HG02884 (cell line): ENCODE data around the gene HIVEP3.

Source experiments
- ATAC-seq: cut with Tn5 transposase; IDR thresholded peaks from one replicate; pipeline ENCODE4 v1.9.1; 2021; ENCODE audit warnings: mild to moderate bottlenecking, moderate library complexity; ENCODE audit not compliant: unreplicated experiment

The HIVEP3 gene

DNA sequence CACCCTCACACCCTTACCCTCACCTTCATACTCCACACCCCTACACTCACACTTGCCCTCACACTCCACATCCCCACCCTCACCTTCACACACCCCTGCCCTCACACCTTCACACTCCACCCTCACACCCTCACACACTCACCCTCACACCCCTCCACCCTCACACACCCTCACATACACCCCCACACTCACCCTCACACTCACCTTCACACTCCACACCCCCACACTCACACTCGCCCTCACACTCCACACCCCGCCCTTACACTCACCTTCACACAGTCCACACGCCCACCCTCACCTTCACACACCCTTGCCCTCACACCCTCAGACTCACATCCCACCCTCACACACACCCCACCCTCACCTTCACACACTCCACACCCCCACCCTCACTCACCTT lies 390.6 kb downstream of the HIVEP3 start:
- no peak for ATAC-seq

DNA sequence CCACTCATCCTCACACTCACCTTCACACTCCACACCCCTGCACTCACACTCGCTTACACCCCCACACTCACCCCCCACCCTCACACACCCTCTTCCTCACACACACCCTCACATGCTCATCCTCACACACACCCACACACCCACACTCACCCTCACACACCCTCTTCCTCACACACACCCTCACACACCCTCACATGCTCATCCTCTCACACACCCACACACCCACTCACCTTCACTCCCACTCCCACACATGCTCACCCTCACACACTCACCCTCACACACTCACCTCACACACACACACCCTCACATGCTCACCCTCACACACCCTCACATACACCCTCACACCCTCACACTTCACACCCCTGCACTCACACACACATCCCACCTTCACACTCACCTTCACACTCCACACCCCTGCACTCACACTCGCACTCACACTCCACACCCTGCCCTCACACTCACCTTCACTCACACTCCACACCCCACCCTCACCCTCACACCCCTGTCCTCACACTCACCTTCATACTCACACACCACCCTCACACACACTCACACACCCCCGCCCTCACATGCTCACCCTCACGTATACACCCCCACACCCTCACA lies 391.7 kb downstream of the HIVEP3 start:
- no peak for ATAC-seq

DNA sequence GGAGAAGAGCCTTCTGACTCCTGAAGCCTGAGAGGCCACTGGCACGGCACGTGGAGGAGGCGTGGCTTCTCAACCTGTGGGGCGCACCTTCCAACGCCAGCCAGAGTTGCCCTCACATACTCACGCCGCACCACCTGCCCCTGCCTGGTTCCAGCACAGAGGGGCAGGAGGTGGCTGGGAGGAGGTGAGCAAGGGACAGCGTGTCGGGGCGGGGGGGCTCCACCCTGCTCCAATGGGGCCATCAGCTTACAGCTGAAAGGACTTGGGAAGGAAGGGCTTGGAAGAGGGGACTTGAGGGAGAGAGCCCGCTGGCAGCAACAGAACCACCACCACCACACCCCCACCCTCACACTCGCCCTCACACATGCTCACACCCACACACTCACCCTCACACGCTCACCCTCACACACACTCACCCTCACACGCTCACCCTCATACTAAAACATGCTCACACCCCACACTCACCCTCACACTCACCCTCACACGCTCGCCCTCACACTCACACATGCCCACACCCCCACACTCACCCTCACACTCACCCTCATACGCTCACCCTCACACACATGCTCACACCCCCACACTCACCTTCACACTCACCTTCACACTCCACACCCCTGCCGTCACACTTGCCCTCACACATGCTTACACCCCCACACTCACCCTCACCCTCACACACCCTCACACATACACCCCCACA lies 392.7 kb downstream of the HIVEP3 start:
- ATAC-seq: no peak

DNA sequence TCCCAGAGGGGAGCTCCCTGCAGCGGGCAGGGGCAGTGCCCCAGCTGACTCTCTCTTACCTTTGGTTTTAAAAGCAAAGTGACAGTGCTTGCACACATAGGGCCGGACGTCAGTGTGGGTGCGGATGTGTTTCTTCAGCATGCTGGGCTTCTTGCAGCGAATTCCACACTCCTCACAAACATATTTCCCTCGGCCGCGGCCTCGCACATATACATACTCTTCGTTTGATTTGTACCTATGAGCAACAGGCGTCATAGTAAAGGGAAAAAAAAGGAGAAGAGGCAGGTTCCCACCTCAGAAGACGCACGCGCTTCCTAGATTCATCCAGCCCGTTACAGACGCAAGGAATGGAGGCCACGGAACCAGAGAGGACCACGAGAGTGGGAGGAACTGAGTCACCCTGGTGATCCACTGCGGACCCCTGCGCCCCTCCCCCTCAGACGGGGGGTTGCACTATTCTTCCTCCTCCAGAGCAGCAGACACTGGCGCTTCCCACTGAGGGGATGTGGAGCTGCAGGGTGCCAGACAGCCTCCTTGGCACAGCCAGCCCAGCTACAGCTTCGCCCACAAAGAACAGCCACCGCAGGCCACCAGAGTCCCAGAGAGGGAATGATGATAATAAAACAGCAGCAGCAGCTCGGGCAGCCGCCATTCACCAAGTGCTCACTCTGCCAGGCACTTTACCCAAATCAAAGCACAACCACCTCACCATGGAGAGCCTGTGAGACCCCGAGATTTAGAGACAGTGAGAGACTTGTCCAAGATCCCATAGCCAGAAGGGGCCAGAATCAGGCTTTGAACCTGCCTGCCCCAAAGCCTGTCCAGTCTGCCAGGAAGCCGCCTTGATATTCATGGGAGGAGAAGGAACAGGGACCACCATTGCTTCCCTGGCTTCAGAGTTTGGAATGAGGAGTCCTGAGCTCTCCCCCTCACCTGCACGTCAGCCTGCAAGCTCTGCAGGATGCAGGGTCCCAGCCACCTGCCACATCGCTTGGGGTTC lies 393.7 kb downstream of the HIVEP3 start:
- ATAC-seq: no peak

DNA sequence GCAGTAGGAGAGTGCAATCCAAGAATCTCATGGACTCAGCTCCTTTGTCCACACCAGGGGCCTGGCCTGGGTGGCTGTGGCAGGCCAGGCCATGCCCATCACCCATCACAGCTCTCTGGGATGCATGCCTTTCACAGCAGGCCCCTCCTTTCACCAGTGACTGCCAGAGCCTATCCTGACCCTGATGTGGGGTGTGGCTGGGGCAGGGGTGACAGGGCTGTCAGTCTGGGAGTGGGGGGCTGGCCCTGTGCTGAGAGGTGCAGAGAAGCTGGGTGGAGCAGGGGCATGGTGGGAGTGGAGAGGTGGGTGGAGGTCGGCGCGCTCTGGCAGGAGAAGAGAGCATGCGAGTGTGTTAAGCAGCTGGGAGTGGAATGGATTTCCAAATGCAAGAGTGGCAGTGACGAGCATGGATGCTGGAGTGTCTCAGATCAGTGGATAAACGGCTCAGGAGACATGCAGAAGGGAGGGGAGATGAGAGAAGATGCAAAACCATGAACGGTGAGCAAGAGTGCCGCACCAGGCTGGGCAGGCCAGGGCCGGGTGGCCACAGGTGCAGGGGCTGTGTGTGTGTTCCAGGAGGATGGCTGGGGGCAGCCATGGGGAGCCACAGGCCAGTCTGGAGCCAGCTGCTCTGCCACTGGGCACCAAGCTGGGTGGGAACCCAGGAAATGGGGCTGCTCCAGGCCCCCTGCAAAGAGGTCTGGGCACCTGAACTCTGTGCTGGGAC lies 394.6 kb downstream of the HIVEP3 start:
- ATAC-seq: no peak

DNA sequence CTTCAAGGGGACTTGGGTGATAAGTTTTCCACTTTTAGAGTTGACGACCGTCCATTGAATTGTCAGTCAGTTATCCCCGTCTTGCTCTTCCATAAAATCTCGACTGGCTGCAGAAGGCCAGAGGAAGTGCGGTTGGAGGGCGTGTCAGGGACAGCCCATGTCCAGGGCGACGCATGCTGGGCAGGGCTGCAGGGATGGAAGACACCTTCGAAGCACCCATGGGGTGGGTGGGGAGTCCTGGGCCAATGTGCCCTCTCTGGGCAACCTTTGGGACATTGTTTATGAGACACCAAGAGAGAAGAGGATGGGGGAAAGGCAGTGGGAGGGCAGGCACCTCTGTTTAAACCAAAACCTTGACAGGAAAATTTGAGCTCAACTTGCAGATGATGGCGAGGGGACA lies 395.7 kb downstream of the HIVEP3 start:
- ATAC-seq: no peak

DNA sequence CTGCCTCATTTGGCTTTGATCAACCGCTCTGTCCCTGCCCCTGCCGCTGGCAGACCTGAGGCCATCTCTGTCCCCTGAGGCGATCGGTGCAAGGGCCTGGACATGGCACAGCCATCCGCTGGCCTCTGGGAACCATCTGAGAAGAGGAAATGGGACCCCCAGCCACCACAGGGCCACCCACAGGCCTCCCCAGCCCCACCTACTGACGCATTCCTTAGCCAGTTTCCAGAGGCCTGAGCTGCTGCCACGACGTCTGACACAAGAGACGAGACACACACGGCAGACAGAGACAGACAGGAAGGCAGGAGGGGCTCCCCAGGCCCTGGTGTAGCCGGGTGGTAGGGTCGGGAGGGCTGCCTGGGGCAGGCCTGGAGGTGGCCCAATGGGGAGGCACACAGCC lies 397.0 kb downstream of the HIVEP3 start:
- no peak for ATAC-seq

DNA sequence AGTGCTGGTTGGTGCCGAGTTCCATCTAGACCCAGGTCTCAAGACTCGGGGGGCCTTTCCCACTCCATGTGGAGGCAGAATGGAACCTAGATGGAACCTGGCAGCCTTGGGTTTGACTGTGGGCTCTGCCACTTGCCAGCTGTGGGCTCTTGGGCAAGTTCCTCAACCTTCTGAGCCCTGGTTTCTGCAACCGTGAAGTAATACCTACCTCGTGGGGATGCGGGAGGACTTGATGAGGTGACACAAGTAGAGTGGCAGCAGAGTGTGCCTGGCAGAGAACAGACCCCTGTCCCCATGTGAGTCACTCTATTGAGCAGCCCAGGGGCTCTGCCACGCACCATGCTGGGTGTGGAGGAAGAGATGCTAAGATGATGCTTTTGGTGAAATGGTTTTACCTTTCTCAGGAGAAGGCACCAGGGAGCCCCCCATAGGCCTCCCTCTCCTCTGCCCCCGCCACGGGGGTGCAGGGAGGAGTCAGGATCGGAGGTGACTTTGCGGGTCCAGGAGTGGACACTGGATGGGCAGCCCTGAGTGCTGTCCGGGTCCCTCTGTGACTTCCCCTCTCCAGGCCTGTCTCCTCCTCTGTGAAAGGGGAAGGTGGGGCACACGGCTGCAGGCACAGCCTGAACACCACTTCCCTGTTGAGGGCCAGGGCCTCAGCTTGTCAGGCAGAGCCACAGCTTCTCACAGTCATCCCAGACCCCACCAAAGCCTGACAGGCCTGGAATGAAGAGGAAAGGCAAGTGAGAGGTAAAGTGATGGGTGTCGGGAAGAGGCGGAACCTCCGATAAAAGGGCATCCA lies 397.6 kb downstream of the HIVEP3 start:
- no peak for ATAC-seq

DNA sequence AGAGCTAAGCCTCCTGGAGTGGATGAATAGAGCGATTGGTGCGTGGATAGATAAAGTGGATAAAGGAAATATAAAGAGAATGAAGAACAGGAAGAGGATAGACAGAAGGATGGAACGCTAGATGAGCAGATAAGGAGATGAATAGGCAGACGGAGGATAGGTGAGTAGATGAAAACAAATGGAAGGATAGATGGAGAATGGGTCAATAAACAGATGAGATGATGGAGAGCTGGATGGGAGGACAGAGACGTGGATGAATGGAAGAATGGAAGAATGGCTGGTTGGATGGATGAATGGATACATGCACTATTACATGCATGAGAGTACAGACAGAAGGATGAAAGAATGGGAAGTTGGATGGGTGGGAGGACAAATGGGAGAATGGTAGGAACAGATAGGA lies 399.1 kb downstream of the HIVEP3 start:
- no peak for ATAC-seq

DNA sequence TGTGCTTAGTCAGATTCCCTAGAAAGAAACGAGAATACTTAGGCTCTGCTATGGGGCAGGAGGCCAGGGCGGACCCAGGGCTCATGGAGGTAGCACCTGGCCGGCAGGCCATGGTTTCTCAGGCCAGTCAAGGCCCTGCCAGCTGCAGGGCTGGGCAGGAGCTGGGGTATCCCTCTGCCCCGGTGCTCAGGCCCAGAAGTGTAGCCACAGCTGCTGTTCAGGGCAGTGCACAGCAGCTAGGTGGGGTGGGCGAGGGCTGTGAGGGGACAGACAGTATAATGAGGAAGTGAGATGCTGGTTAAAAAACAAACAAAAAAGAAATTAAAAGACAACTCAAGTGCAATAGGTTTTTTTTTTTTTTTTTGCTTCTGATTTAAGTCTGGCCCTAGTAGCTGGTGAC lies 400.3 kb downstream of the HIVEP3 start:
- no peak for ATAC-seq

DNA sequence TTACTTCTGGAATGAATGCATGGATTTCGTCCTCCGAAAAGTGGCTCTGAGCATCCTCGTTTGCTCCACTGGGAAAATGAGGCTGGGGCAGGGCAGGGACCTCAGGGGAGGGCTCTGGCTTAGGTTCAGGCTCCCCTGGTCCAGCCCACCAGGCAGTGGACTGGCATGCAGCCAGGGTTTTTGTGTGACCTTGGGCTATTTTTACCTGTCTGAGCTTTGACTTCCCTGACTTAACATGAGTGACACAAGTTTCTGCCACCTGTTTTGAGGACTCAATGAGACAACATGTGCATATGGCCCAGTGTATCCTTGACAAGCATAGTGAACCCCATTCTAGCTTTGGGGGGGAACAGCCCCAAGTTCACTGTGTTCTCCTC lies 401.7 kb downstream of the HIVEP3 start:
- ATAC-seq: no peak

DNA sequence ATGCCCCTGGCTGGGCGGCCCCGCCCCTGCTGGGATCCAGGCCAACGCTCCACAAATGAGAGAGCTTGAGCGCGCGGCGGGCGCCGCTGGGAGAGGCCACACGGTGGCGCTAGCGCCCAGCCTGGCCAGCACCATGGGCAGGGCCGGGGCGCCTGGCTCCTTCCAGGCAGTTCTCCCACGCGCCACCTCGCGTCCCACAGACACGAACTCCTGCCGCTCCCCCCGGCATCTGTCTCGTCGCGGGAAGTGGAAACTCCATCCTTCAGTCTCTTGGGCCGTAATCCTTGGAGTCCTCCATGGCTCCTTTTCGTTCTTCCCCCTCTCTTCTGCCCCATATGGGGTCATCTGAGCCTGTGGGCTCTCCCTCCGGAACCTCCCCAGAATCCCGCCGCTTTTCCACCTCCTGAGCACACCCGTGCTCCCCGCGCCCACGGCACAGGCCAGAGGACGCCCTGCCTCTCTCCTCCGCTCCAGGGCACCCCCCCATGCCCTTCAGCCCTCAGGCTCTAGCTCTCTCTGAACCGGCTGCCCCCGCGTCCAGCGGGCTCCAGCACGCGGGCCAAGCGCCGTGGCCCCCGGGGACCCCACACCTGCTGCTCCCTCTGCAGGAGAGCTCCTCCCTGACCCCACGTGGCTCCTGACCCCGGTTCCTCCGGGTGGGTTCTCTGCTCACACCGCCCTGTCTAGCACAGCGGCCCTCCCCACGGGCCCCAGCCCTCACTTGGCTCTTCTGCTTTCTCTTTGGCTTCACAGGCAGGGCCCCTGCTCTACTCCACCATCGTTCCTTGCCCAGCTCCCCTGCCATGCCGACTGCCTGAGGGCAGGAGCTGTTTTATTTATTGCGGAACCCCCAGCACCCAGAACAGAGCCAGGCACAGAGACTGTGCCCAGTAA lies 402.3 kb downstream of the HIVEP3 start:
- no peak for ATAC-seq

DNA sequence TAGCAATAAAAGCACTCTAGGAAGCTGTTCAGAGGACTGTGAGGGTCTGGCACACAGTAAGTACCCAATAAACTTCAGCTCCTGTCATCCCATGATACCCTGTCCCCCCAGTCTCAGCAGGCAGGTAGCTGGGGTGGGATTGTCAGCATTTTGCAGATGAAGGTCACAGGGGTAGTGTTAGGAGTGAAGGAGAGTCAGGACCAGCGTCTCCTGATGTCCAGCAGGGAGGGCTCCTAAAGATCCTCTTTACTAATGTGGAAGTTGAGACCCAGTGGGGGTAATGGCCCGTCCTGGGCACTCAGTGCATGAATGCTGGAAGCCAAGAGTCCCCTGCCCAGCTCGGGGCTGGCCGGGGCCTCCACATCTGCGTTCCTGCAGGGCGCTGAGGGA lies 402.9 kb downstream of the HIVEP3 start:
- no peak for ATAC-seq

DNA sequence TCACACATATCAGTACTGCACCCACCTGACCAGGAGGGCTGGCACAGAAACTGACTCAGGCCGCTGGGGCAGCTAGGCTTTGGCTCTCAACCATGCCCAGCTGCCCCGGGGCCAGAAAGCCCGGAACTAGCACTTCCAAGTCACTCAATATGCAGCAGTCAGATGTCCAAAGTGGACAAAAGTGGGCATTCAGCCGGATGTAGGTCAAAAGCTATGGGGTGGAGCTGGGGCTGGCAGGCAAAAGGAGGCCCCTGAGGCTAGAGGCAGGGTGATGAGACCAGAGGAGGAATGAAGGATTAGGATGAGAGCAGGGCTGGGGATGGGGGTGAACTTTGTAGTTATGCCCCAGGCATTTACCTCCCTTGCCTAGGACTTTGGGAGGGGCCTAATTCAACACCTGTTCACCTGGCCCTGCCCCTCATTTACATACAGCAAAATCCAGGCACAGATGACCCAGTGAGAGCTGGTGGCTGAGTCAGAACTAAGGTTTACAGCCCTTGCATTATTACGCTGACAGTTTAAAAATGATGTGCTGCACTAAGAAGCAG lies 403.5 kb downstream of the HIVEP3 start:
- ATAC-seq: no peak

DNA sequence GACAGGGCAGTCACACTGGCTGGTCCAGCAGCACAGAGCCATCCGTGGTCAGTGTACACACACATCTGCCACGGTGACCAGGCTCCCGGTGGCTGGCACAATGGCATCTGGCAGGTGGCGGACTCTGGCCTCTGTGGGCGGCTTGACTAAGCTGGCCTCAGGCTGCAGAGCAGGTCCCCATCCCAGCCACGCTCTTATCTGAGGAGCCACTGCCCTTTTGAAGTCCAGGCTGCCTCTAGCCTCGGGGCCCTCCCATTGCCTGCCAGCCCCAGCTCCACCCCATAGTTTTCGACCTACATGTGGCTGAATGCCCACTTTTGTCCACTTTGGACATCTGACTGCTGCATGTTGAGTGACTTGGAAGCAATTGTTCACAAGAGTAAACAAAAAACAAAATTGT lies 404.3 kb downstream of the HIVEP3 start:
- ATAC-seq: no peak

DNA sequence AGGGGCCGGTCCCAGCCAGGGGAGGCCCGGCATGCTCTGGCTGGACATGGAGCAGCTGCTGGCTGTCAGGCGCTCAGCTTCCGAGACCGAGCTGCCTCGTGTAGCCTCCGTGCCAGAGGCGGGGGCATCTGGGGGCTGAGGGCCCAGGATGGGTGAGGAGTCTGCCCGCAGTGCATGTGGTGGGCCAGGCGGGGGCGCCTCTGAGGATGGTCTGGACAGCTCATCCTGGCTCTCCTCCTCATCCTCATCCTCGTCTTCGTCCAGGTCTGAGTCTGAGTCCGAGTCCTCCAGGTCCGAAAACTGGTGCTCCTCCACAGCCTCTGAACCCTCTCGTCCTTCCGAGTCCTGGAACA lies 405.4 kb downstream of the HIVEP3 start:
- no peak for ATAC-seq

DNA sequence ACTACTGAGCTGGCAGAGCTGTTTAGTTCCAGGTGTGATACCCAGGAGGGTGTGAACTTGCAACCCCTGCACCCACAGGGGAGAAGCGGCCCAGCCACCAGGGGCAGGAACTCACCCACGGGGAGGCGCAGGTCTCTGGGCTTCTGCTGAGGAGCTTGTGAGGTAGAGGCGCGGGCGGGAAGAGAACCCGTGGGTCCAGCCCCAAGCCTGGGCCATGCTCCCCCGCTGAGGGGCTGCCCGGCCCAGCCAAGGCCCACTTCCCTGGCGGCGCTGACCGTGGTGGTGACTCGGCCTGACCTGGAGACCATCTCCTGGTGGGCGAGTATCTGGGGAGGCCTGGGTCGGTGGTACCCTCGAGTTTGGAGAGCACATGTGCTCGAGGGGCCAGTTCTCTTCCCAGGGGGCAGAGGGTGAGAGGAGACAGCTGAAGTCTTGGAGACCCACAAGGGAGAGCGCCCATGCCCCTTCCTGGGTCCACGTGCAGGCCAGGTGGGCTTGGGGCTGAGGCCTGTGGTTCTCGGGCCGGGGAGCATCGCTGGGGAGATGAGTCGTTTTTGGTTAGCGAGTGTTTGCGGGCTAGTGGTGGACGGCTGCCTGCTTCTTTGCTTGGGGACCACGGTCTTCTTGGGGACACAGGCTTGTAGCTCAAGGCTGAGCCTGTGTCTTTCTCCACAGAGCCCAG lies 405.9 kb downstream of the HIVEP3 start:
- ATAC-seq: no peak

DNA sequence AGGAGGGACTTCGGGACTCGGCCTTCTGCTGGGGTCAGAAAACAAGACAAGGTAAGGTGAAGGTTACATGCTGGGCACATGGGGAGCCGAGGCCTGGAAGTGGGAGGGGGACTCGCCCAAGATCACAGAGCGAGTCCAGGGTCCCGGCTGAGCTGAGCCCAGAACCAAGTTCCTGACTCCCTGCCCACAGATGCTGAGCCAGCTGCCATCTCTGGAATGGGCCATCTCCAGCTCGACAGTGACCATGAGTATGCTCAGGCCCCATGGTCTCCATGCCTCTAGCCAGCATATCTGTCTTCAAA lies 407.5 kb downstream of the HIVEP3 start:
- ATAC-seq: no peak
